GM21786 (cell line): ENCODE measurements around the gene TMEM187.
"Not testable (repeated sequence)": the region's sequence is repeated elsewhere in the genome, so short reads cannot be mapped to it uniquely, and the experiment has no call there.

Experiments
- ATAC-seq: cut with Tn5 transposase; IDR thresholded peaks from one replicate; pipeline ENCODE4 v1.9.1; 2021; ENCODE audit not compliant: unreplicated experiment

Gene TMEM187

DNA sequence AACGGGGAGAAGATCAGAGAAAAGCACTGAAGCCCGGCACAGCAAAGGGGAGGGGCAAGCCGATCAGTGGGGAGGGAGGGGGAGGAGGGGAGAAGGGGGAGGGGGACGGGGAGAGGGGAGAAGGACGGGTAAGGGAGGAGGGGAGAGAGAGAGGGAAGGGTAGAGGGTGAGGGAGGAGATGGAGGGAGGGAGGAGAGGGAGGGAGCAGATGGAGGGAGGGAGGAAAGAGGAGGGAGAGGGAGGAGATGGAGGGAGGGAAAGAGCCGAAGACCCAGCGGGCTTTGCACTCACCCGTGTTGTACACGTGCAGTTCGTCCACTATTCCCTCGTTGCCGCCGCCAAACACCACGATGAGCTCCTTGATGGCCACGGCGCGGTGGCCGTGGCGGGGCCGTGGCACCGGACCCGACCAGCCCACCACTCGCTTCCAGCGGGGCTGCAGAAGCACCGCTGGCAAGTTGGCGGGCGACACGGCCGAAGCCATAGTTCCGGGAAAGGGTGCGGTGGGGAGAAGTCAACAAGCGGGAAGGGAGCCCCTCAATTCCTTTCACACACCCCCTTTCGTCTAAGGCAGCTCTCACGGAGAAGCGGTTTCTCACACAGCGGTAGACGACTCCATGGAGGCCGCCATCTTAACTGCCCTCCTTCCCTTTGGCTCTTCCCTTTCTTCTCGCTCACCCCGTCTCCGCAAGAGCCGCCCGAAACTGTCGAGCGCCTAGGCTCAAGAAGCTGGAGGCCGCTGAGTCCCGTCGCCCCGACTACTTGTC lies 2.0 kb upstream of the TMEM187 start:
- peak; percentile 6 for ATAC-seq

DNA sequence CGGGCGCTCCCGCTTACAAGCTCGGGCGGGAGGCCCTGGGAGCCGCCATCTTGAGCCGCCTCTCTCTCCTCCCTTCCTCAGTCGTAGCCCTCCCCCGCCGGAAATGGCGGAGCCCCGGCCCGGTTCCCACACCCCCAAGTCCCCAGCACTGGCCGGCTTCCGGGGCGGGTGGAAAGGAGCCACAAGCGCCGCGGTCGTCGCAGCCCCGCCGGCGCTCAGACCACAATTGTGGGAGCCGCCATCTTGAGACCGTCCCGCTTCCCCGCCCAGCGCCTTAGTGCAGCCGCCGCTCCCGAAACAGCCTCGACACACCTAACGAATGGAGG lies 1.5 kb upstream of the TMEM187 start:
- peak; percentile 38 for ATAC-seq

DNA sequence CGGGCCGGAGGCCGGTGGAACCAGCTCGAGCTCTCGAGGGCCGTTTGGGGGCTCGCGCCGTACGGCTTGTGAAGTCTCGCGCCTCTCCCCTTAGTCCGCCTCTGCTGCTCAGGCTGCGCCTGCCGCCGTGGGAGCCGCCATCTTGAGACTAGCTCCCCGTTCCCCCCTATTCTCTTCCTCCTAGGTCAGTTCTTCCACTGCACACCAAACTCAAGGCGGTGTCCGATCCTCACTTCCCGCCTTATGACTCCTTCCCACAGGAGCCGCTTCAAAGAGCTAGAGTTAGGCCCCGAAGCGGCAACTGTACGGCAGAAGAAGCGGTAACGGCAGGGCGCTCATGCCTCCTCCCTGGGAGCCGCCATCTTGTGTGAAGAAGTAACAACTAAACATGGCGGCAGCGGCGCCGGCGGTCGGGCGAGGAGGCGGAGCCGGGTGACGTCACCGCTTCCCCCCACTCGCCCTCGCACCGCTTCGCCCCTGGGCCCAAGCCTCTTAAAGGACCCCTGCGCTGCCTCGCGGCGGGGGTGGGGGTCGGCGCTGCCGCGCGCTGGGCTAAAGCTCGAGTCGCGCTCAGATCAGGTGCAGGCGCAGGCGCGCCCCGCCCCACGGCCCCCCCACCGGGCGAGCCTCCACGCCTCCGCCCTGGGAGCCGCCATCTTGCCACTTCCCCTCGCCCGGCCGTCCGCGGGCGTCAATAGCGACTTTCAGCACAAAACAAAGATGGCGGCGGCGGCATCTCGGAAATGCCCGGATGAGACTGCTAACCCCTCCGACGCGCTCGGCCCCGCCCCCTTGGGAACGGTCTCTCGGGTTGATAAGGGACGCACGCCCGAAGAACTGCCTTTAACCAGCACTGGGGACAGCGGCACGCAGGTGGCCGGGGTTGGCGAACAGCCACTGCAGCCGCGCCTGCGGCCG lies 845 bp upstream of the TMEM187 start, which contains the start of gene HCFC1:
HCFC1 (minus strand) TSS at position 369 of the 918 bp plus-strand sequence. CDS start 978 bp downstream, outside the sequence.
- peak; percentile 38 for ATAC-seq

DNA sequence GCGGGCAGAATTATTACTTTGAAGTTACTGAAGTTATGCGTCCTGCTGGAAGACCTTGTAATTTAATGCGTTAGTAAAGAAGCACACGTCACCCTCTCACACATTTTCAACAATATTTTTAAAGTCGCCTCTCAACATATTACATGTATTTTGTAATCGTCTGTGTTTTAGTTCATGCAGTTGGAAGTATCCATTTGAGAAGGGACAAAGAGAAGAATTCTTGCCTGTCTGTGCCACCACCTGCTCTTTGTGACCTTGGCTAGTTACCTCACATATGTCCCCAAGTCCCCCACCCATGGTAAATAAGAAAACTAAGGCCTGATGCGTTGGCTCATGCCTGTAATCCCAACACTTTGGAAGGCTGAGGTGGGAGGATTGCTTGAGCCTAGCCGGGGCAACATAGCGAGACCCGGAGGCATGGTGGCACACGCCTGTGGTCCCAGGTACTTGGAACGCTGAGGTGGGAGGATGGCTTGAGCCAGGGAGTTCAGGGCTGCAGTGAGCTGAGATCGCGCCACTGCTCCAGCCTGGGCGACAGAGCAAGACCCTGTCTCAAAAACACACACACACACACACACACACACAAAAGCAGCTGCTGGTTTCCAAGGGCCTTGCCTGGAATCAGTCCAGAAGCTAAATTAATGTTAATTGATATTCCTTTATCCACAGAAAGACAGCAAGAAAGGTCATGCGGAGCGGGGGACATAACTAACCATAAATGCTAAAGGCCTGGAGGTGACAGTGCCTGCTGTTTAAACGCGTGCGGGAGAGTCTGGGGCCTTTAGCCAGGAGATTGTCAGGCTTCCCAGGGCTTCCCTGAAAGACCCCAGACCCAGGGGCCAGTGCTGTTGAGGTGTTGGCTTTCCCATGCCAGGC lies 811 bp downstream of the TMEM187 start:
- no peak for ATAC-seq

DNA sequence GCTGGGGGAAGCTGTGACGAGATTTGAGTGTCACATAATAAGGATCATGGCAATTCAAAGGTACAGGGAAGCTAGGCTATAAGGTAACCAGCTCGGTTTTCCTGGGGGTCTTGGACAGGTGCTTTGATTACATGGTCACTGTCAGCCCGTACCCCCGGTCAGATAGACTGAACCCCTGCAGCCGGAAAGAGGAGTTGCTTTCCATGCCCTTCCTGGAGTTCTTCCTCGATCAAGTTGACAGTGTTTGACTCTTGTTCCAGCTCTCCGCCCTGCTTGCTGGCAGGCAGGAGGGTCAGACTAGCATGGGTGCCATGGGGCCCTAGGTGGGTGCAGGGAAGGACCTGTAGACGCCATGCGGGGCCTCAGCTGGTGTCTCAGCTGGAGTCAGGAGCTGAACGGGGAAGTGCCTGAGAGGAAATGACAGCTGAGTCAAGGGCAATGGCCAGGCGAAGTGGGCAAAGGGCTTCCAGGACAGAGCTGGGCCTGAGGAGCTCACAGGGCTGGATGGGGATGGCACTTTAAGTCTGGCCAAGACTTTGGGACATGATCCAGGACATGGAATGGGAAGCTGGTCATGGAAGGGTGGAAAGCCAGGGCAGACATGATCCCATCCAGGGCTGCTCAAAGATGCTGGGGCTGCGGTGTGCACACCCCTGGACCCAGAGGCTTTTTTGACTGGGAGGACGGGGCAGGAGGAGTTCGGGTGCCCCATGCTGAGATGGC lies 1.6 kb downstream of the TMEM187 start:
- no peak for ATAC-seq

DNA sequence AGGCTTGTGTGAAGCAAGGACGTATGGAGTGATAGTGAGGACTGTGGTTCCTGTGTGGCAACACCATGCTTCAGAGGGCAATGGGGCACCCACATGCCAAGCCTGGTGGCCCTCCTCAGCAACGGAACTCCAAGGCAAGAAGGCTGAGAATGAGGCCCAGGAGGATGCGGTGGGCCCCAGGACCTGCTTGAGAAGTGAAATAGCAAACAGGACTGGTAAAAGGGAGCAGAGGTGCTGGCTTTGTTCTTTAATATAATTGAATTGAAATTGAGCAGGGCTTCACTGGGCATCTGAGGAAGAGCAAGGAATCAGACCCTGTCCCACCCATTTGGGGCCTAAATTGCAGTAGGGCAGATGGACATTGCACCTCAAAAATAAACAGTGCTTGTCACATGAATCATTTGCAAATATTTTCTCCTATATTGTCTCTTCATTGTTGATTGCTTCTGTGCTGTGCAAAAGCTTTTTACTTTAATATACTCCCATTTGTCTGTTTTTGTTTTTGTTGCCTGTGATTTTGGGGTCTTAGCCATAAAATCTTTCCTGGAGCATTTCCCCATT lies 2.3 kb downstream of the TMEM187 start:
- ATAC-seq = no peak

DNA sequence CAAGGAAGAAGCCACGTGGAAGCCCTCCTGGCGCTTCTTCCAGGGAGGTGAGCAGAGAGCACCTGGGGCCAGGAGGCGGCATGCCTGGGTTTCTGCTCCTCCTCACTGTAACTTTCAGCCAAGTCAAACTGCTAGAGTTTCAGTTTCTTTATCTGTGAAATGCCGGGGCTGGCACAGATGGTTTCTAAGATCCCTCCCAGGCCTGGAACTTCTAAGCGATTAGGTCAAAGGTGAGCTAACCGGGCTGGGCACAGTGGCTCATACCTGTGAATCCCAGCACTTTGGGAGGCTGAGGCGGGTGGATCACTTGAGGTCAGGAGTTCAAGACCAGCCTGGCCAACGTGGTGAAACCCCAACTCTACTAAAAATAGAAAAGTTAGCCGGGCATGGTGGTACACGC lies 7.8 kb downstream of the TMEM187 start:
- peak; percentile 45 for ATAC-seq

DNA sequence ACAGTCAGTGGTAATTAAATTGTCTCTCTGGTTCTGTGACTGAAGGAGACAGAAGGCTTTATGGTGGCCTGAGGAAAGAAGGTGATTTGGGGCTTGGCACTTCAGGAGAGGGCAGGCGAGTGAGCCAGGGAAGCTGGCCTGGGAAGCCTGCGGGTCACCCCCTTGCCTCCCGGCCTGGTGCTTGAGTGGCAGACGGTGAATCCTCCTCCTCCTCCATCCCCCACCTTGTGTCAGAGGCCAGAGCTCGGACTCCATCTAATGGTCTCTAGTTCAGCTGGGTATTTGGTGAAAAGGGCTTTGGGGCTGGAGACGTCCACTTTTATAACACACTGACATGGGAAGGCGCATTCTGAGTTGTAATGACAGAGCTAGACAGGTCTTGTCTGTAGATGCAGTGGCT lies 8.7 kb downstream of the TMEM187 start:
- no peak for ATAC-seq

DNA sequence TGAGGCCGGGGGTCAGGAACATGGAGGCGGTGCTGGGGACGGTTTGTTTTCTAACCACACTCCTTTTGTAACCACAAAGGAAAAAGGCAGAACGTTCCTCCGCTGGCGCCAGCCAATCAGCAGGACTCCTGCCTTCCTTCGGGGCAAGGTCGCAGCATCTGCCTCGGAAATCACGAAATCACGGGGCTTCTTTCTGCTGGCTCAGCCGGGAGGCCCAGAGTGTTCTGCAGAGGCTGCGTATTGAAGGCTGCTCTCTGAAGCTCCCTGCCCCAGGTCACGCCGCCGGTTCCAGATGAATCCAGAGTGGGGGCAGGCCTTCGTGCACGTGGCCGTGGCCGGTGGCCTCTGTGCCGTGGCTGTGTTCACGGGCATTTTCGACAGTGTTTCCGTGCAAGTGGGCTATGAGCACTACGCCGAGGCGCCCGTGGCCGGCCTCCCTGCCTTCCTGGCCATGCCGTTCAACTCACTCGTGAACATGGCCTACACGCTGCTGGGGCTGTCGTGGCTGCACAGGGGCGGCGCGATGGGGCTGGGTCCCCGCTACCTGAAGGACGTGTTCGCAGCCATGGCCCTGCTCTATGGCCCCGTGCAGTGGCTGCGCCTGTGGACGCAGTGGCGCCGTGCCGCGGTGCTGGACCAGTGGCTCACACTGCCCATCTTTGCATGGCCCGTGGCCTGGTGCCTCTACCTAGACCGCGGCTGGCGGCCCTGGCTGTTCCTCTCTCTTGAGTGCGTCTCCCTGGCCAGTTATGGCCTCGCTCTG lies 9.4 kb downstream of the TMEM187 start:
- no peak for ATAC-seq

DNA sequence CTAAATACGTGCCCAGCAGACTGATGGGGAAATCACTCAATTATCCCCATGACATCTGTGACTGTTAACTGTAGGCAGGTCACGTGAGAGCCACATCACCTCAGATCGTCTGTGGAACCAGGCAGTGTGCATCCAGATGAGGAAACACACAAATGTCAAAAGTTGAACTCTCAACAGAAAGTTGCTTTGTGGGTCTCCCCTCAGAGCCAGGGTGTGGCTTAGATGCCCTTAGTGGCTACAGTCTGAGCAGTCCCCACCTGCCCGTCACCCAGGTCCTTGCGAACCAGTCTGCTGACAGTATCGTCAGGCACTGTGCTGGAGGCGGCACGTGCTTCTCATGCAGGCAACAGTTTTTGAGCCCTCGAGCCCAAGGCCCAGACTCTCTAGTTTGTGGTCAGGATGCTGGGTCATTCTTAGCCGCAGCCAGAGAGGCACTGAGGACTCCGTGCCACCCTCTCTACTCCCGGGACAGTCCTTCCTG lies 10.8 kb downstream of the TMEM187 start:
- no peak for ATAC-seq

DNA sequence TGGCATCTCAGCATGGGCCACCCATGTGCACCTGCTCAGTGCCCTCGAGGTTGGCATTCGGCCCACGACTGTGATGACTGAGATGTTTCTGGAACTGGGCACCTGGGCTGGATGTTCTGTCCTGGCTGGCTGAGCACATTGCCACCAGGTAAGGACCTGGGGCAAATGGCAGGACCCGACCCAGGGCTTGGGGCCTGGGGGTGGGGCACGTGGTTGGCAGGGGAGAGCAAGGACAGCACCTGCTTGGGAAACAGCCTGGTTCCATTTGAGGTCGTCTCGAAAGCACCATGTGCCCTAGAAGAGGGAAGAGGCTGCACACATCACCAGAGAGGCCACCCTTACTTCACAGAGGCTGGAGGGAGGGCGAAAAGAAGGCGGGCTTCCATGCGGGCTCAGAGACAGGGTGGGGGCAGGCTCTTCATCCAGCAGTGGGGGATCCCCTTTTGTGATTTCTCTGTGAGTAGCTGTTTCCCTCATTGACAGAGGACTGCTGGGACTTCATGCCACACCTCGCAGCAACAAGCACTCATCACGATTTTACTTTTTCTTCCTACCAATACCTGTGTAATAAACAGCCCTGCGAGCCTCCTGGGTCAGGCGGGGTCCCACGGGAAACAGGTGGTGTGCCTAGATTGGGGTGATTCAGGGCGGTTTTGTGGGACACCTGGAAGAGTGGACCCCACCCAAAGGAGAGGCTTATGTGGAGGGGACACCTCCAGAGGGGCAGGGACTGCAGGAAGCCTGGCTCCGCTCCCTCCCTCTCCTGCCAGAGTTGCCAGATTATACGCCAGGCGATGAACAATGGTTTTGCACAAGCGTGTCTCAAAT lies 12.0 kb downstream of the TMEM187 start:
- ATAC-seq = peak; percentile 41

DNA sequence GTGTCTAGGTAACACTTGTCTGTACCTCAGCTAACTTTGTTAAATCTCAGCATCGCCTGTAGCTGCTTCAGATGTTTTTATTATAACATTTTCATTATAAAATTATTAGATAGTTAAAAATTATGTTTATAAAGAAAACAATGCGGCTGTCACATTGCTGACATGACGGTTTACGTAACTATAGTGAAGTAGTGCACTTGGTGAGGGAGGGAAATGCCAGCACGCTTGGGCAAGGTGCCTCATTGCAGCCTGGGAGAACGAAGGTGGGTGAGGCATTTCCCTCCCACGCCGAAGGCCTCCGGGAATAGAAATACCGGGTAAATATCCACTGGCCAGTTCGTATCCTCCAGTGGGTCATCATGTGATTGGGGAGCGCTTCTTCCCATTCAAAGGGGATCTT lies 15.9 kb downstream of the TMEM187 start:
- ATAC-seq = no peak

DNA sequence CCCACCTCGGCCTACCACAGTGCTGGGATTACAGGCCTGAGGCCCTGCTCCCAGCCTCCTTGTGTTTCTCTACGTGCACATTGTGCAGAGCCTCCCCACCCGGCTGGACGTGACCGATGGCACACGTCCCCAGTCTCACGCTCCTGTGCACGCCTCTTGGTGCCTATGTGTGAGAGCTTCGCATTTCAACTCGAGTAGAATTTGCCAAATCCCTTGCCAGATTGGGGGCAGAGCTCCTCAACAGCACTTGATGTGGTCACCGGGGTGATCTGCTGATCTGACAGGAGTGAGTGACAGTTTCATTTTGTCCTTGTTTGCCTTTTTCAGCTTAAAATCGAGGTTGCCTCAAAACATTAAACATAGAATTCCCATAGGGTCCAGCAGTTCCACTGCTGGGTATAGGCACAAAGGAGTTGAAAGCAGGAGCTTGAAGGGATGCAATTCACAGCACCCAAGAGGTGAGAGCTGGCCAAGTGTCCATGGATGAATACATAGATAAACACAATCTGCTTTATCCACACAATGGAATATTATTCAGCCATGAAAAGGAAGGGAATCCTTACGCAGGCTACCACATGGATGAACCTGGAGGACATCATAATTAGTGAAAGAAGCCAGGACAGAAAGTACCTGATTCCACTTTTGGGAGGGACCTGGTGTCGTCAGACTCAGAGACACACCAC lies 17.6 kb downstream of the TMEM187 start:
- no peak for ATAC-seq

DNA sequence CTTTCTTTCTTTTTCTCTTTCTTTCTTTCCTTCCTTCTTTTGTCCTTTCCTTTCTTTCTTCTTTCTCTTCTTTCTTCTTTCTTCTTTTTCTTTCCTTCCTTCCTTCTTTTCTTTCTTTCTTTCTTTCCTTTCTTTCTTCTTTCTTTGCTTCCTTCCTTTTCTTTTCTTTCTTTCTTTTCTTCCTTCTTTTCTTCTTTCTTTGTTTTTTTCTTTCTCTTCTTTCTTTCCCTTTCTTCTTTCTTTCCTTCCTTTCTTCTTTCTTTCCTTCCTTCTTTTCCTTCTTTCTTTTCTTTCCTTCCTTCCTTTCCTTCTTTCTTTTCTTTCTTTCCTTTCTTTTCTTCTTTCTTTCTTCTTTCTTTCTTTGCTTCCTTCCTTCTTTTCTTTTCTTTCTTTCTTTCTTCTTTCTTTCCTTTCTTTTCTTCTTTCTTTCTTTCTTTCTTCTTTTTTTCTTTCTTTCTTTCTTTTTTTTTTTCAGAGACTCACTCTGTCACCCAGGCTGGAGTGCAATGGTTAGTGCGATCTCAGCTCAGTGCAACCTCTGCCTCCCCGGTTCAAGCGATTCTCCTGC lies 18.5 kb downstream of the TMEM187 start:
- no peak for ATAC-seq

DNA sequence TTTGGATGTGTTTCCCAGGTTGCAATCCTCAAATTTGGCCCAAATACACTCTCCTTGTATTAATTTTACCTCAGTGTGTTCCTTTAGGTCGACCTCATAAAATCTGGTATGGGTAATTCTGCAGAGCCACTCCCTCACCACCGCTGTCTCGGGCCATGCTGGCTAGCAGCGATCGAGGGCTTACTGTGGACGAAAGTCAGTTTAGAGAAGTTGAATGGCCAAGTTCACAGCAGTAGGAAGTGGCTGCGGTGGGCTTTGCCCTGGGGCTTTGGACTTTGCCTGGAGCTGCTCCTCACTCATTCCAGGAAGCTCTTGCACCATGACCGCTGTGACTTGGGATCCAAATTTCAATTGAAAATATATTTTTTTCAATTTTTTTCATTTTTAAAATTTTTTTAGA lies 19.6 kb downstream of the TMEM187 start:
- no peak for ATAC-seq

DNA sequence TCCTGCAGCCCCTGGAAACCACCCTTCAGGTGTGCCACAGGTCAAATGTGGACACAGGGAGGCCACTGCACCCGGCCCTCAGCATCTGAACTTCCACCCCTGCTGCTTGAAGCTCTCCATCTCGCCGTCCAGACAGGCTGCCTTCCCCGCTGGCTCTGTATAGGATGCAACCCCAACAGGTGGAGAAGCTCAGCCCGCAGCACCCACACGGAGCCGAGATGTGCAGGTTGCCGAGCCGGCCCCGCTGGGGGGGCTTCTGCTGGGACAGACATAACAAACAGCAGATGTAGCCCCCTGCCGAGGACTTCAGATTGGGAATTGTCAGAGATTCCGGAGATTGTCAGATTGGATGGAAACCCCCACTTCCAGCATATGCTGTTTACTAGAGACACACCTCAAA lies 20.5 kb downstream of the TMEM187 start:
- no peak for ATAC-seq

DNA sequence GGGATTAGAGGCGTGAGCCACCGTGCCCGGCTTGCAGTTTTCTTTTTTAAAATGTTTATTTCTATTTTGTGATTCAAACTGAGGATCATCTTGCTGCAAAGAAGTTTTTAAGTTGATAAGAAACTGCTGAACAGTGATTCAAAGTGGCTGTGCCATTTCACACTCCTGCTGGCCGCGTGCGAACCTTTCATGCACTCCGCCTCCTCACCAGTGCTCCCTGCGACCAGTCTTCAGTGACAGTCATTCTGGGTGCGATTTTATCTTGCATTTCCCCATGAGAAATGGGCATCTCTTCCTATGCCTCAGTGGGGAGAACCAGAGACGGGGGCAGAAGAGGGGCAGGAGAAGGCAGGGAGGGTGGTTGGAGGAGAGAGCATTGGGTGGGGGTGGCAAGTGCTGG lies 21.4 kb downstream of the TMEM187 start:
- ATAC-seq = no peak

DNA sequence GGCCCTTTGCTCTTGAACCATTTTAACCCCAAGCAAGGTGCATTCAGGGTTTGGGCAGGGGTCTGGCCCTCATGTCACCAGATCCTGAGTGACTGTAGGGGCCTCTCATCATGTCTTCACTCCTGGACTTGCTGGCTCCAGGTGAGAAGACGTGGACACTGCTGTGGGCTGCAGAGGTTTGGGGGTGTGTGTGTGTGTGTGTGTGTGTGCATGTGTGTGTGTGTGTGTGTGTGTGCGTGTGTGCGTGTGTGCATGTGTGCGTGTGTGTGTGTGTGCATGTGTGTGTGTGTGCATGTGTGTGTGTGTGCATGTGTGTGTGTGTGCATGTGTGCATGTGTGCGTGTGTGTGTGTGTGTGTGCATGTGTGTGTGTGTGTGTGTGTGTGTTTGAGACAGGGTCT lies 21.8 kb downstream of the TMEM187 start:
- not testable (repeated sequence) for ATAC-seq
